LNCaP clone FGC (cell line): ENCODE data around the gene ZNF469.

Source experiments
- DNase-seq: peaks from one replicate; pipeline ENCODE4 v3.0.0-alpha.2; 2011; ENCODE audit warnings: low read depth
- H3K4me3 ChIP-seq: 2 replicates; pipeline ENCODE4 v1.5.1; 2011; ENCODE audit warnings: mild to moderate bottlenecking, low read depth, low read length, control low read depth
- TF ChIP-seq, protein P1 (sequence below): IDR thresholded peaks from 2 replicates; pipeline ENCODE4 v1.5.1; 2012; ENCODE audit warnings: mild to moderate bottlenecking; ENCODE audit not compliant: control insufficient read depth, insufficient read depth; ENCODE audit errors: extremely low read depth

ZNF469 gene

DNA sequence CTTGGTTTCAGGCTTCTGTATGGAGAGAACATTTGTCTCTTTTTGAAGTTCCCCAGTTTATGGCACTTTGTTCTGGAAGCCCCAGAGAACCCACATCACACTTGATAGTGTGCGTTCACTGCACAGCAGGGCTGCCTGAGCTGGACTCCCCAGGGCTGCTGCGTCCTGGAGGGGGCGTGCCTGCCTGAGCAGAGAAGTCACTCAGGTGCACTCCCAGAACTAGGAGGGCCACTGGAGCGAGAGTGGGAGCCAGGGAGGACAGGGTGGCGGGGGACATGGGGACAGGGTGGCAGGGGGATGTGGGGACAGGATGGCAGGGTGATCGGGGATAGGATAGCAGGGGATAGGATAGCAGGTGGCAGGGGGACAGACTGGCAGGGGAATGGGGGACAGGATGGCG, 43.9 kb upstream of the ZNF469 start:
- TF ChIP-seq, protein P1, sequence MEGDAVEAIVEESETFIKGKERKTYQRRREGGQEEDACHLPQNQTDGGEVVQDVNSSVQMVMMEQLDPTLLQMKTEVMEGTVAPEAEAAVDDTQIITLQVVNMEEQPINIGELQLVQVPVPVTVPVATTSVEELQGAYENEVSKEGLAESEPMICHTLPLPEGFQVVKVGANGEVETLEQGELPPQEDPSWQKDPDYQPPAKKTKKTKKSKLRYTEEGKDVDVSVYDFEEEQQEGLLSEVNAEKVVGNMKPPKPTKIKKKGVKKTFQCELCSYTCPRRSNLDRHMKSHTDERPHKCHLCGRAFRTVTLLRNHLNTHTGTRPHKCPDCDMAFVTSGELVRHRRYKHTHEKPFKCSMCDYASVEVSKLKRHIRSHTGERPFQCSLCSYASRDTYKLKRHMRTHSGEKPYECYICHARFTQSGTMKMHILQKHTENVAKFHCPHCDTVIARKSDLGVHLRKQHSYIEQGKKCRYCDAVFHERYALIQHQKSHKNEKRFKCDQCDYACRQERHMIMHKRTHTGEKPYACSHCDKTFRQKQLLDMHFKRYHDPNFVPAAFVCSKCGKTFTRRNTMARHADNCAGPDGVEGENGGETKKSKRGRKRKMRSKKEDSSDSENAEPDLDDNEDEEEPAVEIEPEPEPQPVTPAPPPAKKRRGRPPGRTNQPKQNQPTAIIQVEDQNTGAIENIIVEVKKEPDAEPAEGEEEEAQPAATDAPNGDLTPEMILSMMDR: no peak
- no peak overlapping the region for H3K4me3 ChIP-seq
- no peak for DNase-seq

DNA sequence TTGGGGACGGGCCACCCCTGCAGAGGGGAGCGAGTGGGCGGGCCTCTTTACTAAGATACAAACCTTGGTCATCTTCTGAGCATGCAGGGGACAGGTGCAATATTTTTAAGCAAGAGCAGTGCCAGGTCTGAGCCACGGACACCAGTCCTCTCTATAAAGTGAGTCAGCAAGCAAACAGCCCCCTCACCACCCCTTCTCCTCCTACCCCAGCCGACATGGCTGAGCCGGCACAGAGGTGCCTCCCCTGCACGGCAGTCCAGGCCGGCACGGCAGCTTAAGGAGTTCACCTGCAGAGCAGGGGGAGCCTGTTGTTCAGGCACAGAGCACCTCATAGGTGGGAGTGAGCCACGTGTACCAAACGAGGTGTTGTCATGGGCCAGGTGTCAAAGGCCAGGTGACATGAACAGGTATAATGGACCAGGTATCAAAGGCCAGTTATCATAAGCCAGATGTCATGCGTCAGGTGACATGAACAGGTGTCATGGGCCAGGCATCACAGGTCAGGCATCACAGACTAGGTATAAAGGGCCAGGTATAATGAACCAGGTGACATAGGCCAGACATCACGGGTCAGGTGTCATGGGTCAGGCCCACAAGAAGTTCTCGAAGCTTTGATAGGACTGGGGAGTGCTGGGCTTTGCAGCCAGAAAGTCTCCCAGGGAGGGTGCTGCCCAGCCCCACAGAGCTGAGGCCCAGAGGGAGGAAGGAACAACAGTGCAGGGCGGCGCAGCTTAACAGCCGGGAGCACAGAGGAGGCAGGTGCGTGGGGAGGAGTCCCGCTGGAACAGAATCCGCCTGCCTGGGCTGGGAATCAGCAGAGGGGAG, 42.6 kb upstream of the ZNF469 start:
- TF ChIP-seq, protein P1: no peak
- H3K4me3 ChIP-seq: no peak overlapping the region
- DNase-seq: no peak

DNA sequence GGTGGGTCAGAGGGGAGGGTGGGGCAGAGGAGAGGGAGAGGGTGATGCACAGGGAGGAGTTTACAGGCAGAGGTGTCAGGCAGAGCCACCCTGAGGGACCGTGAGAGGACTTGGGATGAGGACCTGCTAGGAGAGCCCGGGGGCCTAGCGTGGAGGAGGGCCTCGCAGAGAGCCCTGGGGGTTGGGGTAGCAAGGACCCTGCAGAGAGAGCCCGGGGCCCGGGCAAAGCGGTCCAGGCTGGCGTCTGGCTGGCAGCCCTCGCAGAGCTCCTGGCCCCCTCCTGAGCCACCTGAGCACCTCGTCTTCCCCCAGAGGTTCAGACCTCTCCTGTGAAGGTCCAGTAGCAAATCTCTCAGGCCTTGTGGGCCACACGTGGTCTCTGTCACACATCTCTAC, 42.0 kb upstream of the ZNF469 start:
- TF ChIP-seq, protein P1: no peak
- no peak overlapping the region for H3K4me3 ChIP-seq
- no peak for DNase-seq

DNA sequence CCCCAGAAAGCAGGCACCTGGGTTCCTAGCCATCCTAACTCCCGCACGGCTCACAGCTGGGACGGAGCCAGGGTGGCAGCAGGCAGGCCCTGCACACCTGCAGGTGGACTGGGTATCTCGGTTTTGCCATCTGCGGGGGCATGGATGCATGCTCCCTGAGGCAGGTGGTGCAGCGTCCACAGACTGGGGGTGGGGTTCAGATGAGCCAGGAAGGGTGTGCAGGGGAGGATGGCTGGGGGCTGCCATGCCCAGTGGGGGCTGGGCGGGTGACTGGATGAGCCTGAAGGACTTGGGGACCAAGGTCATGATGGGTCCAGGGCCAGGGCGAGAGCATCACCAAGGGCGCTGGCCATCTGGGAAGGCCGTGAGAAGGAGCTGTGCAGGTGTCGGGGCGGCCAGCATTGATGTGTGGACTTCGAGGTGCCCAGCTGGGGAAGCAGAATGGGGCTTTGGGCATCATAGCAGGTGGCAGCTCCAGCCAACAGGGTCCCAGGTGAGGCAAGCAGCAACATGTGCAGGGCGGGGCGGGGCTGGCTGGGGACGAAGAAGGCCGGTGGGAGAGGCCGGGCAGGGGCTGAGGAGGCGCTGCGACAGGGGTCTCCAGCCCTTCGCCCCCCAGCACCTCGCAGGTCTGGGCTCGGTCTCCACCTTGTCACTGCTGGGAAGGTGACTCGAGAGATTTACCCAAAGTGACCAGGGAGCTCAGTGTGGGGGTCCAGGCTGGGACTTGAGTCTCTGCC, 41.0 kb upstream of the ZNF469 start:
- TF ChIP-seq, protein P1: no peak
- H3K4me3 ChIP-seq: no peak overlapping the region
- DNase-seq: no peak

DNA sequence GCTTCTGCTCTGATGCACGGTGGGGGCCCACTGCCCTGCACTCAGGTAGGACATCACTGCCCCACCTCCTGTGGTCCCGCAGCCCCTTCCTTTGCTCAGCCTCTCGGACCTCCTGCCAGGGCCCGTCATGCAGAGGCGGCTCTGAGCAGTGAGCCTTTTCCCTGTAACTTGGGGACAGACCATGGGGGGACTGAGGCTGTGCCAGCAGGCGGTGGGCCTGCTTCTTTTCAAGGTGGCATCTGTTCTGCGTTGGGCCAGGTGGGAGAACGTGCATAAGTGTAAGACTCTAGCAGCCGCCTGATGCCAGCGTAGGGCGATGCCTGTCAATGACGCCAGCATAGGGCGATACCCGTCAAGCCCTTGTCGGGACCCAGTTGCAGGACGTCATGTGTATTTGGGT, 40.3 kb upstream of the ZNF469 start:
- TF ChIP-seq, protein P1: no peak
- H3K4me3 ChIP-seq: no peak overlapping the region
- DNase-seq: no peak

DNA sequence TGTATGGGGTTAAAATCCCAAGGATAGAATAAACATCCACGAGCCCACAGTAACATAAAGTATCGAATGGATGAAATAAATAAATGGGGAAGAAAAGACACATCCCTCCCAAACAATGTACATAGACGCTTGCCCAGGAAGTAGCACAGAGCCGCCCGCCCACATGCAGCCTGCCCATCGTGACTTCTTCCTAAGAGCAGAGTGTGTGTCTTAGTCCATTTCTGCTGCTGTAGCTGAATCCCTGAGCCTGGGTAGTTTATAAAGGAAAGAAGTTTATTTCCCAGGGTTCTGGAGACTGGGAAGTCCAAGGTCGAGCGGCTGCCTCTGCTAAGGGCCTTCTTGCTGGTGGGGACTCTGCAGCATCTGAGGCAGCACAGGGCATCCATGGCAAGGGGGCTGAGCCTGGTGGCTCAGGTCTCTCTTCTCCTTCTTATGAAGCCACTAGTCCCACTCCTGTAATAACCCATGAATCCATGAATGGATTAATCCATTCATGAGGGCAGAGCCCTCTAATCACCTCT, 39.4 kb upstream of the ZNF469 start:
- DNase-seq: no peak
- H3K4me3 ChIP-seq: no peak overlapping the region
- TF ChIP-seq, protein P1: no peak
